HEK293T (cell line): ENCODE measurements around the gene KDM5C.

Source experiments
- ARNT ChIP-seq: fragments of 450-650 bp; IDR thresholded peaks from 2 replicates; pipeline ENCODE4 v1.6.1; 2017; ENCODE audit warnings: mild to moderate bottlenecking
- BHLHE40 ChIP-seq: fragments of 450-650 bp; IDR thresholded peaks from 2 replicates; pipeline ENCODE4 v1.6.1; 2016; ENCODE audit warnings: mild to moderate bottlenecking, moderate library complexity, borderline replicate concordance
- FOXA1 ChIP-seq: fragments of 450-650 bp; IDR thresholded peaks from 2 replicates; pipeline ENCODE4 v1.6.1; 2016; ENCODE audit warnings: mild to moderate bottlenecking
- FOXK2 ChIP-seq: fragments of 450-650 bp; IDR thresholded peaks from 2 replicates; pipeline ENCODE4 v1.6.1; 2016; ENCODE audit warnings: mild to moderate bottlenecking
- FOXM1 ChIP-seq: fragments of 450-650 bp; IDR thresholded peaks from 2 replicates; pipeline ENCODE4 v1.6.1; 2017; ENCODE audit warnings: mild to moderate bottlenecking, borderline replicate concordance
- HDGF ChIP-seq: fragments of 450-650 bp; IDR thresholded peaks from 2 replicates; pipeline ENCODE4 v1.6.1; 2017; ENCODE audit warnings: antibody characterized with exemption, borderline replicate concordance
- LEF1 ChIP-seq: fragments of 450-650 bp; IDR thresholded peaks from 2 replicates; pipeline ENCODE4 v1.6.1; 2017; ENCODE audit warnings: mild to moderate bottlenecking, borderline replicate concordance
- NFRKB ChIP-seq: fragments of 450-650 bp; IDR thresholded peaks from 2 replicates; pipeline ENCODE4 v1.6.1; 2016; ENCODE audit warnings: mild to moderate bottlenecking, moderate library complexity
- SP1 ChIP-seq: fragments of 450-650 bp; IDR thresholded peaks from 2 replicates; pipeline ENCODE4 v1.6.1; 2017

DNA sequence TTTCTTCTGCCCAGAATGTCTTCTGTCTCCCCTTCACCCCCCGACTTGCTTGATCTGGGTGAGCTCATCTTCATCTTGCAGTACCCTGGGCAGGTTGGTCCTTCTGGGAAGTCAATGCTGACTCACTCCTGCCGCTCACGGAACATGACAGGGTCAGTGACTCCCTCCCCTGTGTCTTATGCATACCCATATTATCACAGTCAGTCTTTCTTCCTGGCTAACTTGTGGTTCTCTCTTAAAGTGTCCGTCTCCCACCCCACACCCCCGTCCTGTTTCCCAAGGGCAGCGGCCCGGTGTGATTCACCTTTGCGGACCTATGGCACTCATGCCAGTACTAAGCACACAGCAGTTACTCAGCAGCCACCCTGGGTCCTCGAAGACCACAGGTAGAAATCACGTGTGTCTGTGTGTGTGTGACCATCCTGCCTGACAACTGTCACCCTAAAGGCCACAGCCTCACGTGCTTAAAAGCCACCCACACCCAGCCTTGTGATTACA lies 38.6 kb upstream of the KDM5C start:
- no peak for TF ChIP-seq FOXM1
- no peak for TF ChIP-seq LEF1
- no peak for TF ChIP-seq SP1
- no peak for TF ChIP-seq ARNT
- no peak for TF ChIP-seq BHLHE40
- TF ChIP-seq HDGF, result no peak
- TF ChIP-seq FOXA1, result no peak
- TF ChIP-seq NFRKB, result no peak
- TF ChIP-seq FOXK2, result no peak
